Measurements from ENCODE around the gene TMEM125.

The TMEM125 gene

DNA sequence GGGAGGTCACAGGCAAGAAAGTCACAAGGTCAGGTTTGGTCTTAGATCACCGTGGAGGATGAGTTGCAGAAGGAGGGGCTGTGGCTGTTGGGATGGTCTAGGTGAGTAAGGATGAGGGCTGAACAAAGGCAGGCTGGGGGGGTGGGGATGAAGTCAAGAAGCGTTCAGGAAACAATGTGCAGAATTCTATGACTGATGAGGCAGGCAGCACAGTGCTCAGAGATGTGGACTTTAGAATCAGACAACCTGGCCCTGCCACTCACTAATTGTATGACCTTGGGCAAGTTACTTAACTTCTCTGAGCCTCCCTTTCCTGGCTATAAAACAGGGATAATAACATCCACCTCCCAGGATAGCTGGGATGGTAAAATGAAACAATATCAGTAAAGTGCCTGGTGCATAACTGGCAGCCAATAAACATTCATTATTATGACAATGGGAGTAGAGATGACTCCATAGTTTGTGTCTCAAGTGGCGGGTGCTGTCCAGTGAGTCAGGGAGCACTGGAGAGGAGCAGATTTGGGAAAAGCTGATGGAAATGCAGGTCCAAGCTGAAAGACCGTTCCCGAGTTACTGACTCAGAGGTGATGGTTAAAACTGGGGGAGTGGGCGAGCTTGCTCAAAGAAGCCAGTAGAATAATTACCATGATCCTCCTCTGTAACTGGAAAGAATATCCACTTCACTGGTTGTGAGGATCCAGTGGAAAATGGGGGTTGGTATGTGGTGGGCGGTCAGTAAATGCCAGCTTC is 33.1 kb downstream of the TMEM125 start:
- TF ChIP-seq GATA2 (IDR thresholded peaks at IDR 0.05; ENCODE audit: low read depth, low read length) (no peak), GATA3 (IDR thresholded peaks at IDR 0.05; ENCODE audit: low read depth, low read length) (no peak)

- TF ChIP-seq GATA3 (IDR thresholded peaks at IDR 0.05; ENCODE audit: low read depth, low read length) (no peak), GATA2 (IDR thresholded peaks at IDR 0.05; ENCODE audit: low read depth, low read length) (no peak)
These were observed 33.9 kb downstream of the TMEM125 start for GRCh38 chr1:43303471-43304313.

DNA sequence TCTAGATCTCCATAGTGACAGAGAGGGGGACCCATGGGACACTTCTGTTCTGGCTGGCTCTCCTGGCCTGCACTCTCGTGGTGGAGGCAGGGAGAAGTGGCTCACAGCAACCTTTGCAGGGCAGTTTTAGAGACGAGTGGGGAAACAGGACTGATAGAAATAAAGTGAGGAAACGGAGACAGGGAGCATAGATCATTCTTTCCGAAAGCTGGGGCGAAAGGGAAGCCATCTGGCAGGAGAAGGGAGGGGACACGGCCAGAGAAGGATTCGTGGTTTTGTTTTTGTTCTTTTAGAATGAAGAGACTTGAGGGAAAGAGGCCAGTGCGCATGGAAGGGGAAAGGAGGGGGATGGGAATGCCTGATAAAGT is 34.5 kb downstream of the TMEM125 start:
- no peak for TF ChIP-seq GATA2 (IDR thresholded peaks at IDR 0.05; ENCODE audit: low read depth, low read length)
- TF ChIP-seq GATA3 (IDR thresholded peaks at IDR 0.05; ENCODE audit: low read depth, low read length) = no peak

GRCh38 chr1:43304771-43305300 is 35.1 kb downstream of the TMEM125 start:
- no peak for TF ChIP-seq GATA2 (IDR thresholded peaks at IDR 0.05; ENCODE audit: low read depth, low read length)
- TF ChIP-seq GATA3 (IDR thresholded peaks at IDR 0.05; ENCODE audit: low read depth, low read length) = no peak

GRCh38 chr1:43305461-43305860 is 35.7 kb downstream of the TMEM125 start:
- TF ChIP-seq GATA3 (IDR thresholded peaks at IDR 0.05; ENCODE audit: low read depth, low read length) = no peak
- TF ChIP-seq GATA2 (IDR thresholded peaks at IDR 0.05; ENCODE audit: low read depth, low read length) = no peak

DNA sequence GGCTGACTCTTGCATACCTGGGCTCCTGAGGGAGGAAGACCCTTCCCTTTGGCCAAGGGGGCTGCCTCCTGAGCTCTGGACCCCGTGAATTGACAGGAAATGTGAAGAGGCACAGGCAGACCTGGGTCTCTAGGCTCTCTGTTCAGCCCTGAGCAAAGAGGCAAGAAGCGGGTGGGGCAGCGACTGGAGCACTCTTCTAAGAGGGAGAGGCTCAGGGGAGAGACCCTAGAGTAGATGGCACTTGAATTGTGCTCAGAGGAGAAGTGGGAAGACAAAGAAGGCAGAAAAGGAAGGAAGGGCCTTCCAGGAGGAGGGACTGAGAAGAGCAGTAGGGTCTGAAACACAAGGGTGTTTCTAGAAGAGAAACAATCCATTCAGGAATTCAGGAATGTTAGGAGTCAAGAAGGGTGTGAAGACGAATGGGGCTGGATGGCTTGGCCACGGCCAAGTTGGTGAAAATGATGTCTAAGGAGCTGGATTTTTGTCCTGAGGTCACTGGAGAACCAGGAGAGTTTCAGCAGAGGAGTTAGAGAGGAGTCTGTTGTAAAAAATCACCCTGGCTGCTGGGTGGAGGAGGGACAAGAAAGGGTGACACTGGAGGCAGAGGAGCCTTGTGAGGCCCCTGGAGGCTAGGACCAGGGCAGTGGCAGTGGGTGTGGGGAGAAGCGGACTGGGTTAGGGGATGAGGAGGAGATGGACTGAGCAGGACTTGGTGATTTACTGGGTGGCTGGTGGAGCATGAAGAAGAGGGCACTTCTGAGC is 36.3 kb downstream of the TMEM125 start:
- no peak for TF ChIP-seq GATA3 (IDR thresholded peaks at IDR 0.05; ENCODE audit: low read depth, low read length)
- TF ChIP-seq GATA2 (IDR thresholded peaks at IDR 0.05; ENCODE audit: low read depth, low read length) = no peak

DNA sequence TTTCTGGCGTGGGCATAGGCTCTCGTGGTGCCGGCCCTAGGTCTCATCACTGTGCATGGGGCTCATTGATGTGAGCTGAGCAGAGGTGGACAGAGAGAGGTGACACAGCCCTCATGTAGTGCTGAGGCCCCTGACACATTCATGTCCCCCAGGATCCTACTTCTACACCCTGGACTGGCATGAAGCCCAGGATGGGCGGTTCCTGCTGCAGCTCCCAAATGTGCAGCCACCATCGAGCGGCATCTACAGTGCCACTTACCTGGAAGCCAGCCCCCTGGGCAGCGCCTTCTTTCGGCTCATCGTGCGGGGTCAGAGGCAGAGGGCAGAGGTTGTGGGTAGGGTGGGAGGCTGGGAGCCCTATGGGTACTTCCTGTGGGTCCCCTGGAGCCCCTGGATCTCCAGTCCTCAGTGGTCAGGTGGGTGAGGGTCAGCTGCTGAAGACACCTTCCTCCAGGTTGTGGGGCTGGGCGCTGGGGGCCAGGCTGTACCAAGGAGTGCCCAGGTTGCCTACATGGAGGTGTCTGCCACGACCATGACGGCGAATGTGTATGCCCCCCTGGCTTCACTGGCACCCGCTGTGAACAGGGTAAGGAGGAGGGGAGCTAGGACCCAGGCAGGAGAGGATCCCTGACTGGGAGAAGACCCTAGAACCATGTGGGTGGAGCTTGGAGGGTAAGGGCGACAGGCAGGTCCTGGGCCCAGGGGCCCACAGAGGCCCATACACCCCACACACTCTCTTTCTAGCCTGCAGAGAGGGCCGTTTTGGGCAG is 37.1 kb downstream of the TMEM125 start:
- TF ChIP-seq GATA3 (IDR thresholded peaks at IDR 0.05; ENCODE audit: low read depth, low read length) (no peak), GATA2 (IDR thresholded peaks at IDR 0.05; ENCODE audit: low read depth, low read length) (no peak)

- TF ChIP-seq GATA3 (IDR thresholded peaks at IDR 0.05; ENCODE audit: low read depth, low read length) = no peak
- no peak for TF ChIP-seq GATA2 (IDR thresholded peaks at IDR 0.05; ENCODE audit: low read depth, low read length)
These were observed 37.8 kb downstream of the TMEM125 start for GRCh38 chr1:43307458-43308158.

DNA sequence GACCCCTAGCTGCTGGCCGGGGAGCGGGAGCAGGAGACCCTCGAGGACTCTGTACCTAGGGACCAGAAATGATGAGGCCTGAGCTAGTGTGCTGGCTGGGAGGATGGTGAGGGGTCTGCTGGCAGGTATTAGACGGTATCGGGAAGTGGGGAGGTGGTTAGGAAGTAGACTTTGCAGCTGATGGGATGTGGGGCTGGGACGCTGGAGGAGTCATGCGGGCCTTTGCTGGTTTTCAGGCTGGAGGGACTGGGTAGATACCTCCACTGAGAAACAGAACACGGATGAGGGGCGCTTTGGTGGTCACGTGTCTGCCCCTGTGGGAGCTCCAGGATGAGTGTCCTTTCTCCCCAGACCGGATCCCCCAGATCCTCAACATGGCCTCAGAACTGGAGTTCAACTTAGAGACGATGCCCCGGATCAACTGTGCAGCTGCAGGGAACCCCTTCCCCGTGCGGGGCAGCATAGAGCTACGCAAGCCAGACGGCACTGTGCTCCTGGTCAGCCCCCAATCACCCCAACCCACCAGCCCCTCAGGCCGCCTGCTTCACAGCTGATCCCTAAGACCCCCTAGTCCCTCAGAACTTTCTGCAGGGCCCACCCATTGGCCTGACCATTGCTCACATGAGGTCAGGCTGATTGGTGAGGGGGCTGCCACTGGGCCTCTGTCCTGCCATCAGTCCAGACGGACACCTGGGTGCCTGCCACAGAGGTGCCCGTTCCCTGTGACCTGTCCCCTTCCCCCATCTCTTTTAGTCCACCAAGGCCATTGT is 39.0 kb downstream of the TMEM125 start:
- TF ChIP-seq GATA2 (IDR thresholded peaks at IDR 0.05; ENCODE audit: low read depth, low read length) (no peak), GATA3 (IDR thresholded peaks at IDR 0.05; ENCODE audit: low read depth, low read length) (no peak)

- no peak for TF ChIP-seq GATA2 (IDR thresholded peaks at IDR 0.05; ENCODE audit: low read depth, low read length)
- no peak for TF ChIP-seq GATA3 (IDR thresholded peaks at IDR 0.05; ENCODE audit: low read depth, low read length)
These were observed 39.7 kb downstream of the TMEM125 start for GRCh38 chr1:43309405-43310025.

- no peak for TF ChIP-seq GATA2 (IDR thresholded peaks at IDR 0.05; ENCODE audit: low read depth, low read length)
- no peak for TF ChIP-seq GATA3 (IDR thresholded peaks at IDR 0.05; ENCODE audit: low read depth, low read length)
These were observed 41.7 kb downstream of the TMEM125 start for GRCh38 chr1:43311521-43311920.

DNA sequence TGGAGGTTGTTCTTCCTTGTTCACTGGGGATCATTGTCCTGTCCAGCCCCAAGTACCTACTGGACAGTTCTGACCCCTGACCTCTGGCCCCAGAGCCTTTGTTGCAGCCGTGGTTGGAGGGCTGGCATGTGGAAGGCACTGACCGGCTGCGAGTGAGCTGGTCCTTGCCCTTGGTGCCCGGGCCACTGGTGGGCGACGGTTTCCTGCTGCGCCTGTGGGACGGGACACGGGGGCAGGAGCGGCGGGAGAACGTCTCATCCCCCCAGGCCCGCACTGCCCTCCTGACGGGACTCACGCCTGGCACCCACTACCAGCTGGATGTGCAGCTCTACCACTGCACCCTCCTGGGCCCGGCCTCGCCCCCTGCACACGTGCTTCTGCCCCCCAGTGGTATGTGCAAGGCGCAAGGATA is 42.4 kb downstream of the TMEM125 start:
- no peak for TF ChIP-seq GATA3 (IDR thresholded peaks at IDR 0.05; ENCODE audit: low read depth, low read length)
- no peak for TF ChIP-seq GATA2 (IDR thresholded peaks at IDR 0.05; ENCODE audit: low read depth, low read length)
